Keratinocyte (primary cell): ENCODE results near the gene TCHP. TPM values are rescaled to one million over a fixed set of nuclear protein-coding genes. Genes with fewer than 3 reads are reported as not detected.

ENCODE experiments used
- DNase-seq: peaks from one replicate; pipeline ENCODE4 v3.0.0-alpha.2; 2011; ENCODE audit warnings: low read depth, missing footprints, low spot score
- FAIRE-seq: peaks from 2 replicates; lab custom pipeline; 2011; peaks lifted over from hg19 to GRCh38; lab: Jason Lieb, UNC
- H2AFZ ChIP-seq: 2 replicates; pipeline ENCODE4 v1.6.0; 2012; ENCODE audit warnings: low read length, control low read depth, inconsistent platforms; ENCODE audit not compliant: control insufficient read depth
- H3K27ac ChIP-seq: 2 replicates; pipeline ENCODE4 v1.5.1; 2011; ENCODE audit warnings: low read length; ENCODE audit not compliant: control insufficient read depth, insufficient read depth
- H3K27me3 ChIP-seq: 3 replicates; pipeline ENCODE4 v1.6.0; 2011; ENCODE audit warnings: low read length; ENCODE audit not compliant: control insufficient read depth, insufficient read depth; ENCODE audit errors: extremely low read depth
- H3K36me3 ChIP-seq, 2 experiments: 2 replicates in 1 of 2; 3 replicates in 1 of 2; pipeline ENCODE4 v1.5.1; 2011; ENCODE audit warnings: low read length in 2 of 2, mild to moderate bottlenecking in 1 of 2; ENCODE audit not compliant: control insufficient read depth in 2 of 2, insufficient read depth in 2 of 2; ENCODE audit errors: extremely low read depth in 1 of 2
- H3K4me1 ChIP-seq: 3 replicates; pipeline ENCODE4 v1.5.1; 2011; ENCODE audit warnings: low read length; ENCODE audit not compliant: control insufficient read depth, insufficient read depth; ENCODE audit errors: extremely low read depth
- H3K4me2 ChIP-seq: 3 replicates; pipeline ENCODE4 v1.6.0; 2011; ENCODE audit warnings: low read depth, low read length; ENCODE audit not compliant: control insufficient read depth, insufficient read depth; ENCODE audit errors: extremely low read depth
- H3K4me3 ChIP-seq, 3 experiments: fragments of 200-600 bp in 1 of 3; sonication (generic) in 1 of 3; 2 replicates in 2 of 3; 3 replicates in 1 of 3; pipeline ENCODE4 v1.5.1; 2011 to 2016; ENCODE audit warnings: low read length in 3 of 3, mild to moderate bottlenecking in 3 of 3, control low read depth in 2 of 3, inconsistent platforms in 1 of 3, low read depth in 1 of 3, mixed read lengths in 1 of 3, mixed run types in 1 of 3, moderate library complexity in 1 of 3; ENCODE audit not compliant: control insufficient read depth in 2 of 3, insufficient read depth in 2 of 3; ENCODE audit errors: extremely low read depth in 1 of 3
- H3K79me2 ChIP-seq: 2 replicates; pipeline ENCODE4 v1.6.0; 2012; ENCODE audit warnings: low read length; ENCODE audit not compliant: control insufficient read depth, insufficient read depth
- H3K9ac ChIP-seq: 3 replicates; pipeline ENCODE4 v1.6.0; 2011; ENCODE audit warnings: low read length; ENCODE audit not compliant: control insufficient read depth, insufficient read depth; ENCODE audit errors: extremely low read depth
- H3K9me1 ChIP-seq: 3 replicates; pipeline ENCODE4 v1.6.0; 2011; ENCODE audit warnings: low read length; ENCODE audit not compliant: control insufficient read depth, insufficient read depth; ENCODE audit errors: extremely low read depth
- H3K9me3 ChIP-seq: 2 replicates; pipeline ENCODE4 v1.5.1; 2012; ENCODE audit warnings: low read depth, low read length; ENCODE audit not compliant: control insufficient read depth
- H4K20me1 ChIP-seq: 3 replicates; pipeline ENCODE4 v1.6.0; 2011; ENCODE audit warnings: low read length; ENCODE audit not compliant: control insufficient read depth, insufficient read depth; ENCODE audit errors: extremely low read depth
- EZH2 ChIP-seq: IDR thresholded peaks from one replicate; pipeline ENCODE4 v1.6.1; 2012; ENCODE audit warnings: inconsistent platforms, mild to moderate bottlenecking, low read length, moderate library complexity
- dilution Hi-C: fragments of 300-500 bp; cut with MboI; formaldehyde crosslinking; loops from one replicate; pipeline ENCODE4 v1.7.0; 2020; ENCODE audit warnings: low sequenced_read_pairs; ENCODE audit not compliant: extremely low pct_ligation_motif_present
- polyA plus RNA-seq, 5 experiments: library from polyadenylated mRNA; depleted of rRNA in 3 of 5; stranded (reverse) in 3 of 5; stranded (forward) in 1 of 5; unstranded in 1 of 5; fragments of >200 nt; gene quantifications; 1 replicate in 1 of 5; 2 replicates in 3 of 5; 3 replicates in 1 of 5; pipeline versions ENCODE4 v1.2.1 to v1.2.3, GENCODE V29; 2011 to 2012; ENCODE audit warnings: missing spikeins in 2 of 5, low read depth in 1 of 5, low replicate concordance in 1 of 5
- TF ChIP-seq, protein P1 (sequence below), 3 experiments: IDR thresholded peaks in 1 of 3; conservative IDR thresholded peaks in 1 of 3; optimal IDR thresholded peaks in 1 of 3; 2 replicates in 2 of 3; 3 replicates in 1 of 3; pipeline versions ENCODE3 to v1.5.1; 2011; ENCODE audit warnings: low read length in 3 of 3, mild to moderate bottlenecking in 3 of 3, moderate library complexity in 2 of 3, control low read depth in 1 of 3, inconsistent platforms in 1 of 3; ENCODE audit not compliant: insufficient read depth in 2 of 3; ENCODE audit errors: extremely low read depth in 1 of 3

The TCHP gene
- polyA plus RNA-seq, 1 donor (not counting 4 experiments of a cell fraction or from before 2014, with no cell fraction given), result 9.6 TPM

DNA sequence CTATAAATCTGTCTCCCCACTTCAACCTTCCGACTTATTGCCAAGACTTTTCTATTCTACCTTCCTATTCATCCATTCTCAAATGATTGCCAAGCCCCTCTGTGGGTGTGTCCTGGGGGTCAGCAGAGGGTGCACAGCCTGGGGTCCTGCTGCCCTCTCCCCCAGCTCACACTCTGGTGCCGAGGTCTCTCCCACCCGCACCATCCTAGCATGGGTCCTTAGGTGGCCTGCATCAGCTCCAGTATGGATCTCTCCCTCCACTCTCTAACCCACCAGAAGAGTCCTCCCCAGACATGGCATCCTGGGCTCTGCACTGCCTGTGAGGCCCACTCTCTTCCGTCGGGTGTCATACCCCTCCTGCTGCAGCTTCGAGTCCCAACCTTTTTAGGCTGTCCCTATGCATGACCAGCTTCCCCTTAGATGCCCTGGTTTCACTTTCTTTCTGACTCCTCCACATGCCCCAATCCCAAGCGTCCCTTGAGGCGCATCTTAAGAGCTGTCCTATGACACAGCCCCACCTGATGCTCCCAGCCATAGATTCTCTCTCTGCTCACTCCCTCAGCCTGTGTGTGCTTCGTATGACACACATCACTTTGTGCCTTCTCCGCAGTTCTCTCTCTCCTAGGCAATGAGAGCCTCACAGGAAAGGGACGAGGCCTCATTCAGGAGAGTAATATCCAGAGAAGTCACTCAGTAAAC is 52.2 kb downstream of the TCHP start:
- H3K36me3 ChIP-seq, result peaks cover 21 to 26% of the 10 kb centered on the region in 2 experiments

DNA sequence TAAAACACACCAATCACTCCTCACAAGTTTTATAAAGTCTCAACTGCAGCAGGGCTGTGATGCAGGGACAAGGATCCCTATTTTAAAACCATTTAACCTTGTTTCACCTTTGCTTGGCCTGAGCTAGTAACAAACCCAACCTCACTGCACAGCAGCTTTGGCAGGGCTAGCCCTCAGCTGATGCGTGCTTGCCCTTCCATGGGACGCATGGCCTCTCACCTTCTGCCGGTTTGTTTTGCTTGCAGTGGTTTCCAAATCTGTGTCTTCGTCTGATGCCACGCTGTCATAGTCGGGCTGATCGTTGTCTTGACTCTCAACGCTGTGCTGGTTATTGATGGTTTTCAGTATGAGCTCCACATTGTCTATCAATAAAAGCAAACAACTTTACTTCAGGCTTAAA is 52.8 kb downstream of the TCHP start:
- H3K9me1 ChIP-seq, result no peaks in the 10 kb centered on the region
- dilution Hi-C loops, result no loop called here
- no peak overlapping the region for H2AFZ ChIP-seq
- H3K79me2 ChIP-seq, result no peaks in the 10 kb centered on the region
- H3K4me1 ChIP-seq, result no peaks in the 10 kb centered on the region
- no peak overlapping the region for H3K27ac ChIP-seq
- TF ChIP-seq EZH2, result no peak
- TF ChIP-seq, protein P1, sequence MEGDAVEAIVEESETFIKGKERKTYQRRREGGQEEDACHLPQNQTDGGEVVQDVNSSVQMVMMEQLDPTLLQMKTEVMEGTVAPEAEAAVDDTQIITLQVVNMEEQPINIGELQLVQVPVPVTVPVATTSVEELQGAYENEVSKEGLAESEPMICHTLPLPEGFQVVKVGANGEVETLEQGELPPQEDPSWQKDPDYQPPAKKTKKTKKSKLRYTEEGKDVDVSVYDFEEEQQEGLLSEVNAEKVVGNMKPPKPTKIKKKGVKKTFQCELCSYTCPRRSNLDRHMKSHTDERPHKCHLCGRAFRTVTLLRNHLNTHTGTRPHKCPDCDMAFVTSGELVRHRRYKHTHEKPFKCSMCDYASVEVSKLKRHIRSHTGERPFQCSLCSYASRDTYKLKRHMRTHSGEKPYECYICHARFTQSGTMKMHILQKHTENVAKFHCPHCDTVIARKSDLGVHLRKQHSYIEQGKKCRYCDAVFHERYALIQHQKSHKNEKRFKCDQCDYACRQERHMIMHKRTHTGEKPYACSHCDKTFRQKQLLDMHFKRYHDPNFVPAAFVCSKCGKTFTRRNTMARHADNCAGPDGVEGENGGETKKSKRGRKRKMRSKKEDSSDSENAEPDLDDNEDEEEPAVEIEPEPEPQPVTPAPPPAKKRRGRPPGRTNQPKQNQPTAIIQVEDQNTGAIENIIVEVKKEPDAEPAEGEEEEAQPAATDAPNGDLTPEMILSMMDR (optimal IDR thresholded peaks at IDR 0.05 in 1 of 3, IDR thresholded peaks at IDR 0.05 in 1 of 3, conservative IDR thresholded peaks at IDR 0.05 in 1 of 3; ENCODE audit: extremely low read depth in 1 of 3, insufficient read depth in 2 of 3, low read length in 3 of 3), result no peak
- FAIRE-seq (no peak), DNase-seq (no peak)
- no peak overlapping the region for H3K9ac ChIP-seq
- no peaks in the 10 kb centered on the region for H3K27me3 ChIP-seq
- no peak overlapping the region for H3K4me2 ChIP-seq
- H3K4me3 ChIP-seq, result no peak overlapping the region
- H4K20me1 ChIP-seq, result no peaks in the 10 kb centered on the region
- no peaks in the 10 kb centered on the region for H3K9me3 ChIP-seq
- peaks cover 21 to 26% of the 10 kb centered on the region in 2 experiments for H3K36me3 ChIP-seq

More for the DNA sequence above, 52.2 kb downstream of the TCHP start:
- Histone ChIP-seq H3K9me3 (no peaks in the 10 kb centered on the region), H3K79me2 (no peaks in the 10 kb centered on the region), H3K27me3 (no peaks in the 10 kb centered on the region), H3K4me3 (no peak overlapping the region), H3K4me2 (no peak overlapping the region), H3K9ac (no peak overlapping the region), H3K4me1 (no peaks in the 10 kb centered on the region), H3K27ac (no peak overlapping the region), H4K20me1 (no peaks in the 10 kb centered on the region), H2AFZ (no peak overlapping the region), H3K9me1 (no peaks in the 10 kb centered on the region)
- TF ChIP-seq, protein P1 (optimal IDR thresholded peaks at IDR 0.05 in 1 of 3, IDR thresholded peaks at IDR 0.05 in 1 of 3, conservative IDR thresholded peaks at IDR 0.05 in 1 of 3; ENCODE audit: extremely low read depth in 1 of 3, insufficient read depth in 2 of 3, low read length in 3 of 3), result no peak
- no peak for TF ChIP-seq EZH2
- no peak for DNase-seq
- dilution Hi-C loops, result no loop called here
- no peak for FAIRE-seq
